Upper lobe of right lung (tissue), 1 donor: ENCODE data around the gene FBXL15. TPM values are rescaled to one million over a fixed set of nuclear protein-coding genes. Genes with fewer than 3 reads are reported as not detected.

Experiments used
- ATAC-seq: fragments of 200-7000 bp; cut with Tn5 transposase; one replicate; pipeline ENCODE4 v1.9.1; 2020; ENCODE audit warnings: mild to moderate bottlenecking, moderate library complexity
- DNase-seq: peaks from one replicate; pipeline ENCODE4 v3.0.0-alpha.2; 2020
- H3K27ac ChIP-seq: fragments of 200-600 bp; one replicate; pipeline ENCODE4 v1.8.0; 2022
- H3K27me3 ChIP-seq: fragments of 200-600 bp; one replicate; pipeline ENCODE4 v1.8.0; 2022; ENCODE audit warnings: mild to moderate bottlenecking
- H3K36me3 ChIP-seq: fragments of 200-600 bp; one replicate; pipeline ENCODE4 v1.8.0; 2022
- H3K4me1 ChIP-seq: fragments of 200-600 bp; one replicate; pipeline ENCODE4 v1.8.0; 2022
- H3K4me3 ChIP-seq: fragments of 200-600 bp; one replicate; pipeline ENCODE4 v1.8.0; 2022; ENCODE audit warnings: mild to moderate bottlenecking
- H3K9me3 ChIP-seq: fragments of 200-600 bp; one replicate; pipeline ENCODE4 v1.8.0; 2022
- CTCF ChIP-seq: fragments of 200-600 bp; IDR thresholded peaks from one replicate; pipeline ENCODE4 v1.8.0; 2022; ENCODE audit warnings: antibody characterized with exemption
- intact Hi-C: fragments of 100-400 bp; cut with DNase I; formaldehyde crosslinking; loops from one replicate; pipeline ENCODE4 v1.11.0; 2022
- total RNA-seq: library from RNA; stranded (reverse); fragmentation: NEBNext Ultra II Directional; extraction: Animal tissue kit (Norgen Biotek cat#: 25700); gene quantifications from one replicate; pipeline ENCODE4 v1.2.1, GENCODE V29; 2021
- donor health status: DM: no; HTN: yes; CAD: no; lungs with severe emphysema.

The FBXL15 gene
- total RNA-seq, 1 donor from 2014 or later, result 16.0 TPM

GRCh38 chr10:102449321-102450123, 28.9 kb downstream of the FBXL15 start:
- Histone ChIP-seq H3K4me3 (peak overlapping the region; percentile 88), H3K27ac (peak overlapping the region; percentile 89), H3K9me3 (no peaks in the 10 kb centered on the region), H3K27me3 (no peaks in the 10 kb centered on the region), H3K4me1 (peaks cover 30% of the 10 kb centered on the region), H3K36me3 (no peaks in the 10 kb centered on the region)
- ATAC-seq (peak; percentile 67), DNase-seq (peak; percentile 92)
- no peak for TF ChIP-seq CTCF
- intact Hi-C loops, result no loop called here

- peak overlapping the region; percentile 89 for H3K27ac ChIP-seq
- no peaks in the 10 kb centered on the region for H3K36me3 ChIP-seq
- intact Hi-C loops, result no loop called here
- H3K4me3 ChIP-seq, result peak overlapping the region; percentile 88
- peaks cover 30% of the 10 kb centered on the region for H3K4me1 ChIP-seq
- DNase-seq (no peak), ATAC-seq (no peak)
- H3K27me3 ChIP-seq, result no peaks in the 10 kb centered on the region
- no peaks in the 10 kb centered on the region for H3K9me3 ChIP-seq
- no peak for TF ChIP-seq CTCF
Measured at GRCh38 chr10:102450124-102450373, 29.4 kb downstream of the FBXL15 start.

- peak; percentile 95 for DNase-seq
- H3K4me3 ChIP-seq, result peak overlapping the region; percentile 88
- H3K9me3 ChIP-seq, result no peaks in the 10 kb centered on the region
- intact Hi-C loops, result no loop called here
- peaks cover 32% of the 10 kb centered on the region for H3K4me1 ChIP-seq
- peak; percentile 92 for ATAC-seq
- H3K36me3 ChIP-seq, result no peaks in the 10 kb centered on the region
- no peak for TF ChIP-seq CTCF
- H3K27ac ChIP-seq, result peak overlapping the region; percentile 89
- H3K27me3 ChIP-seq, result no peaks in the 10 kb centered on the region
Measured at GRCh38 chr10:102450374-102451104, 29.9 kb downstream of the FBXL15 start.

- Histone ChIP-seq H3K4me3 (peak within 1 kb of the TSS; percentile 88), H3K27me3 (no peaks in the 10 kb centered on the region), H3K9me3 (no peaks in the 10 kb centered on the region), H3K4me1 (peaks cover 39% of the 10 kb centered on the region), H3K27ac (peak within 1 kb of the TSS; percentile 89), H3K36me3 (no peaks in the 10 kb centered on the region)
- DNase-seq (peak; percentile 74), ATAC-seq (peak; percentile 23)
- TF ChIP-seq CTCF, result no peak
- intact Hi-C loops, result no loop called here
Measured at GRCh38 chr10:102451105-102451969, 30.7 kb downstream of the FBXL15 start, which contains the start of gene C10orf95. TSS of gene C10orf95 (minus strand) at chr10:102451543. CDS start at chr10:102451093, 450 bp downstream.

- Histone ChIP-seq H3K9me3 (no peaks in the 10 kb centered on the region), H3K36me3 (no peaks in the 10 kb centered on the region), H3K4me1 (peaks cover 41% of the 10 kb centered on the region), H3K4me3 (no peak overlapping the region), H3K27ac (peak overlapping the region; percentile 83), H3K27me3 (no peaks in the 10 kb centered on the region)
- TF ChIP-seq CTCF, result no peak
- DNase-seq, result no peak
- intact Hi-C loops, result no loop called here
- peak; percentile 37 for ATAC-seq
Measured at GRCh38 chr10:102452672-102453340, 32.2 kb downstream of the FBXL15 start.
